HUES48 (cell line): ENCODE measurements around the gene FAM241A.
"Not testable (repeated sequence)": the region's sequence is repeated elsewhere in the genome, so short reads cannot be mapped to it uniquely, and the experiment has no call there.

ENCODE experiments used
- H3K27ac ChIP-seq: one replicate; pipeline ENCODE4 v1.7.0; 2013; ENCODE audit warnings: low read depth, low read length, inconsistent platforms
- H3K27me3 ChIP-seq: 2 replicates; pipeline ENCODE4 v1.6.1; 2013; ENCODE audit warnings: mild to moderate bottlenecking, low read length; ENCODE audit not compliant: control insufficient read depth, insufficient read depth
- H3K36me3 ChIP-seq: 2 replicates; pipeline ENCODE4 v1.6.1; 2013; ENCODE audit warnings: low read length; ENCODE audit not compliant: control insufficient read depth, insufficient read depth
- H3K4me1 ChIP-seq: 2 replicates; pipeline ENCODE4 v1.6.1; 2013; ENCODE audit warnings: mild to moderate bottlenecking, low read length; ENCODE audit not compliant: control insufficient read depth, insufficient read depth
- H3K4me3 ChIP-seq: 2 replicates; pipeline ENCODE4 v1.5.1; 2013; ENCODE audit warnings: mild to moderate bottlenecking, low read depth, low read length
- H3K9ac ChIP-seq: 2 replicates; pipeline ENCODE4 v1.6.1; 2013; ENCODE audit warnings: mild to moderate bottlenecking, low read depth, low read length, moderate library complexity
- H3K9me3 ChIP-seq: 2 replicates; pipeline ENCODE4 v1.6.1; 2013; ENCODE audit warnings: low read length; ENCODE audit not compliant: control insufficient read depth, insufficient read depth

The FAM241A gene

DNA sequence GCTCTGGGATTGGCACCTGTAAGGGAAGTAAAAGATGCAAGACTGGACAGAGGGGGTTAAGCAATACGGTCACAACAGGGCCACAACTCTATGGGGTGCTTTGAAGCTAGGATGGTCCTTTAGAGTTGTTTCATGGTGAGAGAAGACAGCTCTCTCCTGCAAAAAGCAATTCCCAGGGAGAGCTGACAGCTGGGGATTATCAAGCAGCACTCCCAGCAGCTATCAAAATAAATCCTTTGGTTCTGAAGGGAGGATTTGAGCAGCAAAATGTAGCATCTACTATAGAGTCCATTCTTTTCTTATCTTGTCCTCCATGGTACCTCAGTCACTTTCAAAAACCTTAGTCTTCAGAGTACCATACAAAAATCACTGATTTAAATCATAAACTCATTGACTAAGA is 51.2 kb downstream of the FAM241A start:
- no peaks in the 10 kb centered on the region for H3K9me3 ChIP-seq
- no peak overlapping the region for H3K27ac ChIP-seq
- H3K4me3 ChIP-seq: no peak overlapping the region
- H3K9ac ChIP-seq: no peak overlapping the region
- H3K36me3 ChIP-seq: no peaks in the 10 kb centered on the region
- no peaks in the 10 kb centered on the region for H3K4me1 ChIP-seq
- H3K27me3 ChIP-seq: no peaks in the 10 kb centered on the region

DNA sequence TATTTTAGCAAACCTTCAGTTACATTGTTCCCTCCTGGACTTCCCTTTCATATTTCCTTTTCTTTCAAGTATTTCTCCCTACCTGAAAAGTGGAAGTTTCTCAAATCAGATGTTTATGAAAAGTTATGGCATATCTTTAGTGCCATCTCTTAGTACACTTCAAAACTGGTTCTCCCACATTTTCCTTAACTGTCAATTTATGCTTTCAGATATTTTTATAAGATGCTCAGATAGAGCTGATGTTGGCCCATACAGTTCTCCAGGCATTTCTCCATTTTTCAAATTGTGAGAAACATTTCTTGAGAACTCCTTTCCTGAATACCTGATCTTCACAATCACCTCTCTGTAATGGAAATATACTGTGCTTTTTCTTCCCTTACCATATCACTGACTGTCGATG is 53.8 kb downstream of the FAM241A start:
- H3K9ac ChIP-seq: no peak overlapping the region
- H3K27ac ChIP-seq: no peak overlapping the region
- H3K4me3 ChIP-seq: no peak overlapping the region
- H3K27me3 ChIP-seq: no peaks in the 10 kb centered on the region
- H3K4me1 ChIP-seq: peaks cover 7% of the 10 kb centered on the region; the same call in 1 of the 2 replicates
- no peaks in the 10 kb centered on the region for H3K36me3 ChIP-seq
- H3K9me3 ChIP-seq: no peaks in the 10 kb centered on the region

GRCh38 chr4:112201915-112202505 is 56.8 kb downstream of the FAM241A start:
- H3K27me3 ChIP-seq: no peaks in the 10 kb centered on the region
- H3K36me3 ChIP-seq: no peaks in the 10 kb centered on the region
- no peak overlapping the region for H3K27ac ChIP-seq
- no peaks in the 10 kb centered on the region for H3K9me3 ChIP-seq
- no peak overlapping the region for H3K9ac ChIP-seq
- H3K4me1 ChIP-seq: peaks cover 7% of the 10 kb centered on the region; the same call in 1 of the 2 replicates
- H3K4me3 ChIP-seq: no peak overlapping the region

- Histone ChIP-seq H3K4me3 (no peak overlapping the region), H3K9me3 (no peaks in the 10 kb centered on the region), H3K27me3 (no peaks in the 10 kb centered on the region), H3K36me3 (no peaks in the 10 kb centered on the region), H3K9ac (no peak overlapping the region), H3K4me1 (peaks cover 7% of the 10 kb centered on the region; the same call in 1 of the 2 replicates), H3K27ac (no peak overlapping the region)
Observed at GRCh38 chr4:112203593-112203992, 58.3 kb downstream of the FAM241A start.

GRCh38 chr4:112206431-112206830 is 61.2 kb downstream of the FAM241A start:
- H3K4me1 ChIP-seq: peaks cover 7% of the 10 kb centered on the region; the same call in 1 of the 2 replicates
- H3K36me3 ChIP-seq: no peaks in the 10 kb centered on the region
- no peaks in the 10 kb centered on the region for H3K27me3 ChIP-seq
- no peak overlapping the region for H3K9ac ChIP-seq
- no peak overlapping the region for H3K27ac ChIP-seq
- no peaks in the 10 kb centered on the region for H3K9me3 ChIP-seq
- no peak overlapping the region for H3K4me3 ChIP-seq

DNA sequence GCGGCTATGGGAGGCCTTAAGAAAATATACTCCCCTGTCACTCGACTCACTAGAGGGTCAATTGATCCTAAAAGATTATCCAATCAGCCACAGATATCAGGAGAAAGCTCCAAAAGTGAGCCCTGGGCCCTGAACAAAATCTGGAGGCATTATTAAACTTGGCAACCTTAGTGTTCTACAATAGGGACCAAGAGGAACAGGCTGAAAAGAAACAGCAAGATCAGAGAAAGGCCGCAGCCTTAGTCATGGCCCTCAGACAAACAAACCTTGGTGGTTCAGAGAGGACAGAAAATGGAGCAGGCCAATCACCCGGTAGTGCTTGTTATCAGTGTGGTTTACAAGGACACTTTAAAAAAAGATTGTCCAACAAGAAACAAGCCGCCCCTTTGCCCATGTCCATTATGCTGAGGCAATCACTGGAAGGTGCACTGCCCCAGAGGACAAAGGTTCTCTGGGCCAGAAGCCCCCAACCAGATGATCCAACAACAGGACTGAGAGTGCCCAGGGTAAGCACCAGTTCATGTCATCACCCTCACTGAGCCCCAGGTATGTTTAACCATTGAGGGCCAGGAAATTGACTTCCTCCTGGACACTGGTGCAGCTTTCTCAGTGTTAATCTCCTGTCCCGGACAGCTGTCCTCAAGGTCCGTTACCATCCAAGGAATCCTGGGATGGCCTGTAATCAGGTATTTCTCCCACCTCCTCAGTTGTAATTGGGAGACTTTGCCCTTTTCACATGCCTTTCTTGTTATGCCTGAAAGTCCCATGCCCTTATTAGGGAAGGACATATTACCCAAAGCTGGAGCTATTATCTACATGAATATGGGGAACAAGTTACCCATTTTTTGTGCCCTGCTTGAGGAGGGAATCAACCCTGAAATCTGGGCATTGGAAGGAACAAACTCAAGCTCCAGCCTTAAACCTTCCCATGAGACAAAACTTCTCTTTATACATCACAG is 63.2 kb downstream of the FAM241A start:
- not testable (repeated sequence) for H3K27ac ChIP-seq, H3K36me3 ChIP-seq, H3K4me3 ChIP-seq, H3K27me3 ChIP-seq, H3K4me1 ChIP-seq, H3K9ac ChIP-seq, H3K9me3 ChIP-seq

- Histone ChIP-seq H3K9ac (no peak overlapping the region), H3K4me1 (no peaks in the 10 kb centered on the region), H3K27me3 (no peaks in the 10 kb centered on the region), H3K27ac (no peak overlapping the region), H3K4me3 (no peak overlapping the region), H3K36me3 (no peaks in the 10 kb centered on the region), H3K9me3 (no peaks in the 10 kb centered on the region)
Observed at GRCh38 chr4:112210777-112211176, 65.5 kb downstream of the FAM241A start.

GRCh38 chr4:112213091-112213490 is 67.8 kb downstream of the FAM241A start:
- Histone ChIP-seq H3K27me3 (no peaks in the 10 kb centered on the region), H3K27ac (no peak overlapping the region), H3K4me3 (no peak overlapping the region), H3K9ac (no peak overlapping the region), H3K9me3 (no peaks in the 10 kb centered on the region), H3K36me3 (no peaks in the 10 kb centered on the region), H3K4me1 (no peaks in the 10 kb centered on the region)

DNA sequence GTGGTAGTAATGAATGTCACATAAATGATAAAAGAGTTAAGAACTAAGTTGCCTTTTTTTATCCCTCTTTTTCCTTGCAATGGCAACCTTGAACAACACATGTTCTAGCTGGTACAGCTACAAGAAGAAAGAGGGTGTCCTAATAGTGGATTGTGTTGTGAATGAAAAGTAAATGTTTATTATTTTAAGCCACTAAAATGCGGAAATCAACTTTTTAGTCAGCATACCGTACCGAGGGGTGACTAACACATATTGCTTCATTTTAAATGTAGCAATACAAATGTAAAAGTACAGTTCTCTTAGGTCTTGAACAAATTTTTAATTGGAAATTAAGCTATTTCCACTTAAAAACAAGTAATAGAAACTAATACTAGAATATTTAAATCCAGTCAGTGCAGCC is 68.6 kb downstream of the FAM241A start:
- H3K9ac ChIP-seq: no peak overlapping the region
- H3K27ac ChIP-seq: no peak overlapping the region
- H3K36me3 ChIP-seq: no peaks in the 10 kb centered on the region
- no peaks in the 10 kb centered on the region for H3K9me3 ChIP-seq
- no peaks in the 10 kb centered on the region for H3K4me1 ChIP-seq
- no peaks in the 10 kb centered on the region for H3K27me3 ChIP-seq
- no peak overlapping the region for H3K4me3 ChIP-seq

DNA sequence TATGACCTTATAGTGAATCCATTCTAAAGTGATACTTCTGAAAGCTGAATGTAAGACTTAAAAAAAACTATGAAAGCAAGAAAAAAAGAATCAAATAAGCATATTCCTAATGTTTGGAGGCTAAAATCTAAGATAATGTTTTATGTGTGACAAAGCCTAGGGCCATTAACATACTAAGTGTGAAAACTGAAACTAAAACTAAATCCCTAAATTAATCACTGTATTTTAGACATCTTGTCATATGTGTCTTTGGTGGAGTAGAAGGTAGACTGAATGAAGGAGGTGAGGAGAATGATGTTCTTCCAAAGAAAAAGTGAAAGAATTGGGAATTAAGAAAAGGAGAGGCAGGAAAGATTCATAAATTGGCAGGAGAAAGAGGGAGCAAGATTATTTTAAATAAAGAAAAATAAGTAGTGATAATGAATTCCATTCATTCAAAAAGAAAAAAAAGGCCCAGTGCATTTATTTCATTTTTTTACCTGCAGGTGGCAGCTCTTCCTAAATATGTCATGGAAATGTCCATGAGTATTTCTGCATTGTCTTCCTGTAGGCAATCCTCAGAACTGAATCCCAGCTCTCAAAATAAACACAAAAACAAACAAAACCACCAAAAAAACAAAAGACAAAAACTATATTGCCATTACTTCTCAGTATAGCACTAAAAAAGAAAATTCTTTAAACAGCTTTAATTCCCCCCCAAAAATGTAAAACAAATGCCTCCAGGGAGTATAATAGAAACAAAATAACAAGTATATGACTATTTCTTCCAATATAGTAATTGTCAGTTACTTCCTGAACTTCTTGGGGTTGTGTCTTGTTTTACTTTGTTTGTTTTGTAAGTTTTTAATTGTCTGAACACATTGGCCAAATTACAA is 69.4 kb downstream of the FAM241A start:
- Histone ChIP-seq H3K27me3 (no peaks in the 10 kb centered on the region), H3K9ac (no peak overlapping the region), H3K4me1 (no peaks in the 10 kb centered on the region), H3K36me3 (no peaks in the 10 kb centered on the region), H3K27ac (no peak overlapping the region), H3K9me3 (no peaks in the 10 kb centered on the region), H3K4me3 (no peak overlapping the region)
